ENCODE measurements around the gene FZD2. TPM values are rescaled to one million over a fixed set of nuclear protein-coding genes. Genes with fewer than 3 reads are reported as not detected.
"Not testable (repeated sequence)": the region's sequence is repeated elsewhere in the genome, so short reads cannot be mapped to it uniquely, and the experiment has no call there.

The FZD2 gene
- total RNA-seq, 1 experiment from 2014 or later = 11.6 TPM

GRCh38 chr17:44536090-44536953 lies 21.0 kb upstream of the FZD2 start:
- Histone ChIP-seq H3K9me2 (replicated peaks; ENCODE audit: low read length) (no peaks in the 10 kb centered on the region), H3F3A (ENCODE audit: low read length, unreplicated experiment) (no peaks in the 10 kb centered on the region), H3K27ac (ENCODE audit: low read length) (no peak overlapping the region), H3K27me3 (ENCODE audit: low read length) (no peaks in the 10 kb centered on the region), H3K36me3 (ENCODE audit: low read depth, low read length) (no peaks in the 10 kb centered on the region), H4K20me1 (ENCODE audit: low read length) (no peaks in the 10 kb centered on the region), H3K9ac (ENCODE audit: low read length) (no peak overlapping the region), H3K4me1 (ENCODE audit: insufficient read depth, low read length) (peaks cover 9% of the 10 kb centered on the region; the same call in 1 of the 2 replicates), H3K4me3 (ENCODE audit: low read length) (no peak overlapping the region), H2AFZ (ENCODE audit: low read length) (peak overlapping the region; percentile 47), H3K79me2 (ENCODE audit: low read length) (no peaks in the 10 kb centered on the region), H3K9me3 (ENCODE audit: low read length) (no peaks in the 10 kb centered on the region), H3K4me2 (ENCODE audit: low read length) (no peak overlapping the region)
- no TSS peak for BruUV-seq (replicated peaks)
- ChIA-PET POLR2A (ENCODE audit: unreplicated experiment) (no interaction called here), CTCF (no interaction called here)
- DNase-seq (no peak), ATAC-seq (no peak)
- intact Hi-C loops (cut with micrococcal nuclease) = no loop called here
- no peak for TF ChIP-seq EZH2 (IDR thresholded peaks at IDR 0.05; ENCODE audit: low read length, unreplicated experiment)
- TF ChIP-seq, protein P1, sequence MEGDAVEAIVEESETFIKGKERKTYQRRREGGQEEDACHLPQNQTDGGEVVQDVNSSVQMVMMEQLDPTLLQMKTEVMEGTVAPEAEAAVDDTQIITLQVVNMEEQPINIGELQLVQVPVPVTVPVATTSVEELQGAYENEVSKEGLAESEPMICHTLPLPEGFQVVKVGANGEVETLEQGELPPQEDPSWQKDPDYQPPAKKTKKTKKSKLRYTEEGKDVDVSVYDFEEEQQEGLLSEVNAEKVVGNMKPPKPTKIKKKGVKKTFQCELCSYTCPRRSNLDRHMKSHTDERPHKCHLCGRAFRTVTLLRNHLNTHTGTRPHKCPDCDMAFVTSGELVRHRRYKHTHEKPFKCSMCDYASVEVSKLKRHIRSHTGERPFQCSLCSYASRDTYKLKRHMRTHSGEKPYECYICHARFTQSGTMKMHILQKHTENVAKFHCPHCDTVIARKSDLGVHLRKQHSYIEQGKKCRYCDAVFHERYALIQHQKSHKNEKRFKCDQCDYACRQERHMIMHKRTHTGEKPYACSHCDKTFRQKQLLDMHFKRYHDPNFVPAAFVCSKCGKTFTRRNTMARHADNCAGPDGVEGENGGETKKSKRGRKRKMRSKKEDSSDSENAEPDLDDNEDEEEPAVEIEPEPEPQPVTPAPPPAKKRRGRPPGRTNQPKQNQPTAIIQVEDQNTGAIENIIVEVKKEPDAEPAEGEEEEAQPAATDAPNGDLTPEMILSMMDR (conservative IDR thresholded peaks at IDR 0.05; ENCODE audit: low read depth, low read length) = no peak
- TF ChIP-seq EZH2phosphoT487 (IDR thresholded peaks at IDR 0.05; ENCODE audit: borderline replicate concordance, low read length) = no peak

DNA sequence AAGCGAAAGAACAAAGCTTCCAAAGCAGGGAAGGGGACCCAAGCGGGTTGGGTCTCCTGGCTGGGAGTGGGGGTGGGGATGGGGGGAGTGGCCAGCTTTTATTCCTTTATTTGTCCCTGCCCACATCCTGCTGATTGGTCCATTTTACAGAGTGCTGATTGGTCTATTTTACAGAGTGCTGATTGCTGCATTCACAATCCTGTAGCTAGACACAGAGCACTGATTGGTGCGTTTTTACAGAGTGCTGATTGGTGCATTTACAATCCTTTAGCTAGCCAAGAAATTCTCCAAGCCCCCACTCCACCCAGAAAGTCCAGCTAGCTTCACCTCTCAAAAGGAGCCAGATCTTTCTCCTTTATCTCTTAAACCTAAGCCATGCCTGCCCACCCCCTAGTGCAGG lies 19.4 kb upstream of the FZD2 start:
- H2AFZ ChIP-seq (ENCODE audit: low read length); H3K4me3 ChIP-seq (ENCODE audit: low read length); CTCF ChIA-PET; H3K27ac ChIP-seq (ENCODE audit: low read length); H3K9ac ChIP-seq (ENCODE audit: low read length); H3K36me3 ChIP-seq (ENCODE audit: low read depth, low read length); H3K9me2 ChIP-seq (replicated peaks; ENCODE audit: low read length); H4K20me1 ChIP-seq (ENCODE audit: low read length); H3K4me2 ChIP-seq (ENCODE audit: low read length); ATAC-seq; H3F3A ChIP-seq (ENCODE audit: low read length, unreplicated experiment); H3K9me3 ChIP-seq (ENCODE audit: low read length); H3K79me2 ChIP-seq (ENCODE audit: low read length); BruUV-seq (replicated peaks); H3K27me3 ChIP-seq (ENCODE audit: low read length); intact Hi-C loops (cut with micrococcal nuclease); DNase-seq: not testable (repeated sequence)
- peaks cover 18% of the 10 kb centered on the region for H3K4me1 ChIP-seq (ENCODE audit: insufficient read depth, low read length)
- POLR2A ChIA-PET (ENCODE audit: unreplicated experiment) = interaction anchor here (0.6 kb wide), 1 partner anchor 9 kb away, joined by 15 read pairs; no protein-coding TSS in a partner anchor

DNA sequence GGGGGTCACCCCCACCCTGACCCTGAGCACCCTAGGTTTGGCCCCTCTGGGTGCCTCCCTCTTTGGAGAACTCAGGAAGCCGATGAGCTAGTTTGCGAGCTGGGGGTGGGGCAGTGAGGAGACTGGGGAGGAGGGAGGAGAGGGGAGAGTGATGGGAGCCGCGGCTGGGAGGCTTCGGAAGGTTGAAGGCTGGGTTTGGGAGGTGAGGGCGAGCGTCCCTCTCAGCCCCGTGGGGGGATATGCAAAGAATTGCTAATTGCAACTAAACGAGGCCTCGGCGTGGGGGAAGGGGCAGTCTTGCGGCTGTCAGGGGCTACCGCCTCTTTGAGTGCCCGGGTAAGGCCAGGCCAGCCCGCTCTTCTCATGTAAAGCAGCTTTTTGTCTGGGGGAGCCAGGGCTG lies 17.6 kb upstream of the FZD2 start:
- intact Hi-C loops (cut with micrococcal nuclease) = no loop called here

More for the DNA sequence above, 17.6 kb upstream of the FZD2 start:
- Histone ChIP-seq H3K4me3 (ENCODE audit: low read length) (no peak overlapping the region), H2AFZ (ENCODE audit: low read length) (no peak overlapping the region), H3K4me1 (ENCODE audit: insufficient read depth, low read length) (peaks cover 31% of the 10 kb centered on the region), H3F3A (ENCODE audit: low read length, unreplicated experiment) (no peaks in the 10 kb centered on the region), H3K4me2 (ENCODE audit: low read length) (no peak overlapping the region), H3K9ac (ENCODE audit: low read length) (no peak overlapping the region), H3K27ac (ENCODE audit: low read length) (no peak overlapping the region), H3K36me3 (ENCODE audit: low read depth, low read length) (no peaks in the 10 kb centered on the region), H3K27me3 (ENCODE audit: low read length) (no peaks in the 10 kb centered on the region), H3K9me2 (replicated peaks; ENCODE audit: low read length) (no peaks in the 10 kb centered on the region), H3K79me2 (ENCODE audit: low read length) (no peaks in the 10 kb centered on the region), H3K9me3 (ENCODE audit: low read length) (no peaks in the 10 kb centered on the region), H4K20me1 (ENCODE audit: low read length) (no peaks in the 10 kb centered on the region)
- DNase-seq (no peak), ATAC-seq (no peak)
- TF ChIP-seq, protein P1 (conservative IDR thresholded peaks at IDR 0.05; ENCODE audit: low read depth, low read length) = no peak
- no peak for TF ChIP-seq EZH2 (IDR thresholded peaks at IDR 0.05; ENCODE audit: low read length, unreplicated experiment)
- no peak for TF ChIP-seq EZH2phosphoT487 (IDR thresholded peaks at IDR 0.05; ENCODE audit: borderline replicate concordance, low read length)
- CTCF ChIA-PET = no interaction called here
- POLR2A ChIA-PET (ENCODE audit: unreplicated experiment) = no interaction called here
- BruUV-seq (replicated peaks) = no TSS peak

All from PC-3 (cell line).